Mucosa of stomach (tissue), 1 donor: ENCODE measurements around the gene C6orf52.
"Not testable (repeated sequence)": the region's sequence is repeated elsewhere in the genome, so short reads cannot be mapped to it uniquely, and the experiment has no call there.

Source experiments
- H3K27me3 ChIP-seq: one replicate; pipeline ENCODE4 v1.7.0; 2013; ENCODE audit warnings: mild to moderate bottlenecking, low read length; ENCODE audit not compliant: control insufficient read depth, insufficient read depth
- H3K36me3 ChIP-seq: one replicate; pipeline ENCODE4 v1.7.0; 2013; ENCODE audit warnings: low read length; ENCODE audit not compliant: control insufficient read depth, insufficient read depth
- H3K4me1 ChIP-seq: one replicate; pipeline ENCODE4 v1.7.0; 2013; ENCODE audit warnings: mild to moderate bottlenecking, low read length; ENCODE audit not compliant: control insufficient read depth, insufficient read depth
- H3K4me3 ChIP-seq: one replicate; pipeline ENCODE4 v1.7.0; 2013; ENCODE audit warnings: low read length
- H3K9ac ChIP-seq: one replicate; pipeline ENCODE4 v1.7.0; 2013; ENCODE audit warnings: mild to moderate bottlenecking, low read length, moderate library complexity
- H3K9me3 ChIP-seq: one replicate; pipeline ENCODE4 v1.7.0; 2013; ENCODE audit warnings: mild to moderate bottlenecking, low read length, moderate library complexity; ENCODE audit not compliant: control insufficient read depth
- donor health status: Pancreatic carcinoma.

Gene C6orf52

DNA sequence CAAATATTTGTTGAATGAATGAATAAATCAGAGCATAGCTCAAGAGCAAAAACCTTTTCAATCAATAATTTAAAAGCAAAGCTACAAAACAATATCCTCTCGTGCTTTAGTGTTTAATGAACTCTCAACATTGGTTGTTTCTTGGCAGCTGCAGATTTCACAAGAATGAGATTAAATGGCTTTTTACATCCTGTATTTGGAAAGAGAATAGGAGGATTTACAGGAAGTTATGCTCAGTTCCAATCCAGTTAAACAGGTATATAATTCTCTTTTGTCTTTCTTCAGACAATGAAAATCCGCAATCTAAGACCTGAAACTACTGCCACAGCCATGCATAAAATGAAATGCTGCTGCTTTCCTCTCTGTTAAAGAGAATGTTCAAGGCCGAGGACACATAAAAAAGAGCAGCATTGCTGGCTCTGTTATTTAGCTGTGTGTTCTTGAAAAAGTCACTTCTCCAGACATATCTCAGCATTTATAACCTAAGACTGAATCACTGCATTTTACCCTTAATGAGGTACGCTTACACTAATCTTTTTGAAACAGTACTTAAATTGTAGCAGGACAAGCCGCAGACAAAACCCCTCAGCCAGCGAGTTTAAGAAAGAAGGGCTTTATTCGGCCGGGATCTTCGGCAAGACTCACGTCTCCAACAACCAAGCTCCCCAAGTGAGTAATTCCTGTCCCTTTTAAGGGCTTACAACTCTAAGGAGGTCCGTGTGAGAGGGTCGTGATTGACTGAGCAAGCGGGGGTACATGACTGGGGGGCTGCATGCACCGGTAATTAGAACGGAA is 3.6 kb downstream of the C6orf52 start:
- no peak overlapping the region for H3K9ac ChIP-seq
- no peak overlapping the region for H3K4me3 ChIP-seq
- H3K4me1 ChIP-seq, result peaks cover 10% of the 10 kb centered on the region
- H3K27me3 ChIP-seq, result no peaks in the 10 kb centered on the region
- no peaks in the 10 kb centered on the region for H3K36me3 ChIP-seq
- no peaks in the 10 kb centered on the region for H3K9me3 ChIP-seq

- H3K4me3 ChIP-seq, result no peak overlapping the region
- no peak overlapping the region for H3K9ac ChIP-seq
- H3K36me3 ChIP-seq, result no peaks in the 10 kb centered on the region
- no peaks in the 10 kb centered on the region for H3K4me1 ChIP-seq
- H3K9me3 ChIP-seq, result no peaks in the 10 kb centered on the region
- no peaks in the 10 kb centered on the region for H3K27me3 ChIP-seq
Observed at GRCh38 chr6:10687582-10687981, 6.8 kb downstream of the C6orf52 start.

DNA sequence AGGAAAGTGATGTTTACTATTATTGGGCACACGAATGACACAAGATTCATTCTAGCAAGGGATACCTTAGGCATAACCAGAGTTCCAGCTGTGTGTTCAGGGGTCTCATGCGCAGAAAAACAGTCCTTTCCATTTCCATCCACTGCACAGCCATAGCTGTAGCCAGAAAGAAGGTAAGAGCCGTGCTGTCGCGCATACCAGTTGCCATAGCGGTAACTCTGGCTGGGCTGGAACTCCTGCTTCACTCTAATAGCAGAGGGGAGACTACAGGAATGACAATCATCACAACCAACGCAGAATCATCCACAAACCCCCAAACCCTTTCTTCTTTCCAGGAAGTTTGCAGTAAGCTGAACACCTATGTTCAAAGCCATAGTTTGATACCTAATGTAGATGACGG is 7.5 kb downstream of the C6orf52 start:
- H3K9ac ChIP-seq, result no peak overlapping the region
- H3K4me3 ChIP-seq, result no peak overlapping the region
- no peaks in the 10 kb centered on the region for H3K27me3 ChIP-seq
- H3K36me3 ChIP-seq, result no peaks in the 10 kb centered on the region
- H3K9me3 ChIP-seq, result no peaks in the 10 kb centered on the region
- H3K4me1 ChIP-seq, result no peaks in the 10 kb centered on the region

- Histone ChIP-seq H3K4me1 (no peaks in the 10 kb centered on the region), H3K36me3 (no peaks in the 10 kb centered on the region), H3K9me3 (no peaks in the 10 kb centered on the region), H3K27me3 (no peaks in the 10 kb centered on the region), H3K9ac (no peak overlapping the region), H3K4me3 (no peak overlapping the region)
Observed at GRCh38 chr6:10685092-10685915, 9.1 kb downstream of the C6orf52 start.

DNA sequence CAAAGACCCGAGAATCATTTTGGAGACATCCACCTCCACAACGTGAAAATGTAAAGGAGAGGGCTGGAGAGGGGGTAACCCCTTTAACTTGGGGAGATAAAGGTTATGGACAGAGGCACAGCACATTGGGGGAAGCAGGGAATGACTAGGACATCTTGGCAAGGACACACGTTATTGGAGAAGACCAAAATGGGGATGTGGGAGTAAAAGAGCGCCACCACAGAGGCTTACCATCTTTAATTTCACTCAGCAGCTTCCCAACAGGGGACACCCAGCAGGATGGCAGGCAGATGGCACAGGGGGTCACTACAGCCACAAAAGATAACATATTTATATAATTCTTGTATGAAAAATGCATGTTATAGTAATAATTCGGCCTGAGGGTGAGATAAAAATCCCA is 9.8 kb downstream of the C6orf52 start:
- Histone ChIP-seq H3K27me3 (no peaks in the 10 kb centered on the region), H3K36me3 (no peaks in the 10 kb centered on the region), H3K9me3 (no peaks in the 10 kb centered on the region), H3K9ac (no peak overlapping the region), H3K4me3 (no peak overlapping the region), H3K4me1 (no peaks in the 10 kb centered on the region)

DNA sequence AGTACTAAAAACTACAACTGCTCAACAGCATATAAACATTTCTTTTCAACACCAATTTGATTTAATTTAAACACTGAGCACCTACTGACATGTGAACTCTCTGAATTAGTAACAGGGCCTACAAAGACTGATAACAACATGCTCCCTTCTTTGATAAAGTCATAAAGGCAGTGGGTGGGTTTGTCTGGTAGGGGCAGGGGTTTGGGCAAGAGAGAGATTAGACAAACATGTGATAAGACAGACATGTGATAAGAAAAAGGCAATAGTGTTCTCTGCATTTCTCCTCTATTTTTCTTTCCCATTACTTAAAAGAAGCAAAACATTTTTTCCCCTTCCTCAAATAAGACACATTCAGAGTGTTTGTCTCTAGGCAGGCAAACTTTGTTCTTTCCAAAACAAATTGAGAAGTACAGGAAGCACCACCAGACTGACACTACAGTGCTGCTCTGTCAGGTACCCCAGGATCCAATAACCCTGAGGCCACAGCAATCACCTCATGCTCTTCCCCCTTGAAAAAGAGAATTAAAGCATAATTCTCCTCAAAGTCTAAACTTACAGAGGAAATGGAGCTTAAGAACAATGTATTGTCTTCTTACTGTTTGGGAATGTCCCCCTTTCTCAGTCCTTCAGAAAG is 11.9 kb downstream of the C6orf52 start:
- no peak overlapping the region for H3K9ac ChIP-seq
- H3K4me3 ChIP-seq, result no peak overlapping the region
- no peaks in the 10 kb centered on the region for H3K36me3 ChIP-seq
- no peaks in the 10 kb centered on the region for H3K9me3 ChIP-seq
- no peaks in the 10 kb centered on the region for H3K4me1 ChIP-seq
- no peaks in the 10 kb centered on the region for H3K27me3 ChIP-seq

DNA sequence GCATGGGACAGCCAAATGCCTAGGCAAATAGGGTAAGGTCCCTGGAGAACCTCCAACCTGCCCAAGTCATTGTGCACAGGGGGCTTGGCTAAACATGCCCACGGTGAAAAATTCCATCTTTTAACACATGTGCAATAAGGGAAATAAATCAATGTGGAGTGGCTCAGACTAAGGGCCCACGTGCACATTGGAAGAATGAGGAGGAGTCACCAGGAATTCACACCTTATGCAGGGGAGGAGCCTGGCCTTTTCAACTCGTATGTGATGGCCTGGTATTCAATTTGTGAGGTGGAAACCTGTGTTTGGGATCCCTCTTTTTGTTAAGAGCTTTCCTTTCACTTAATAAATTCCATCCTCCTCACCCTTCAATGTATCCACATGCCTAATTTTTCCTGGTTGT is 12.6 kb downstream of the C6orf52 start:
- Histone ChIP-seq H3K9me3 (no peaks in the 10 kb centered on the region), H3K4me1 (no peaks in the 10 kb centered on the region), H3K27me3 (no peaks in the 10 kb centered on the region), H3K4me3 (no peak overlapping the region), H3K9ac (no peak overlapping the region), H3K36me3 (no peaks in the 10 kb centered on the region)

- Histone ChIP-seq H3K4me1 (no peaks in the 10 kb centered on the region), H3K9me3 (no peaks in the 10 kb centered on the region), H3K36me3 (no peaks in the 10 kb centered on the region), H3K27me3 (no peaks in the 10 kb centered on the region), H3K4me3 (no peak overlapping the region), H3K9ac (no peak overlapping the region)
Observed at GRCh38 chr6:10678456-10678855, 16.0 kb downstream of the C6orf52 start.

GRCh38 chr6:10676403-10676802 is 18.0 kb downstream of the C6orf52 start:
- Histone ChIP-seq H3K27me3 (no peaks in the 10 kb centered on the region), H3K9ac (no peak overlapping the region), H3K4me1 (no peaks in the 10 kb centered on the region), H3K36me3 (no peaks in the 10 kb centered on the region), H3K4me3 (no peak overlapping the region), H3K9me3 (no peaks in the 10 kb centered on the region)

GRCh38 chr6:10668126-10668917 is 26.1 kb downstream of the C6orf52 start:
- Histone ChIP-seq H3K9ac (no peak overlapping the region), H3K9me3 (no peaks in the 10 kb centered on the region), H3K4me1 (no peaks in the 10 kb centered on the region), H3K36me3 (no peaks in the 10 kb centered on the region), H3K27me3 (no peaks in the 10 kb centered on the region), H3K4me3 (no peak overlapping the region)

GRCh38 chr6:10665595-10665994 is 28.8 kb downstream of the C6orf52 start:
- not testable (repeated sequence) for H3K9ac ChIP-seq, H3K9me3 ChIP-seq, H3K4me3 ChIP-seq, H3K4me1 ChIP-seq, H3K36me3 ChIP-seq, H3K27me3 ChIP-seq
